HEK293 (cell line): ENCODE data around the gene CCDC8.
"Not testable (repeated sequence)": the region's sequence is repeated elsewhere in the genome, so short reads cannot be mapped to it uniquely, and the experiment has no call there.

Experiments used
- CTCF ChIA-PET: fragments of 350-600 bp; formaldehyde crosslinking; extraction: SDS; loops from one replicate; lab custom pipeline; 2021; ENCODE audit warnings: antibody characterized with exemption; lab: Yijun Ruan, JAX
- POLR2A ChIA-PET: fragments of 300-600 bp; formaldehyde crosslinking; extraction: SDS; loops from one replicate; lab custom pipeline; 2020; ENCODE audit warnings: antibody characterized with exemption, inconsistent platforms; lab: Yijun Ruan, JAX
- H3K27ac ChIP-seq: fragments of 200-500 bp; sonication (Bioruptor generic); 2 replicates; pipeline ENCODE4 v1.5.1; 2014; ENCODE audit warnings: low read depth, low read length, control low read depth, inconsistent platforms; ENCODE audit errors: extremely low read depth
- H3K36me3 ChIP-seq, 2 experiments: fragments of 200-500 bp in 1 of 2; sonication (Bioruptor generic) in 1 of 2; 1 replicate in 1 of 2; 2 replicates in 1 of 2; pipeline ENCODE4 v1.5.1; 2014 to 2017; ENCODE audit warnings: inconsistent platforms in 2 of 2, low read length in 2 of 2; ENCODE audit not compliant: control insufficient read depth in 2 of 2, insufficient read depth in 1 of 2
- H3K4me1 ChIP-seq: fragments of 200-500 bp; sonication (Bioruptor generic); 2 replicates; pipeline ENCODE4 v1.5.1; 2014; ENCODE audit warnings: mild to moderate bottlenecking, low read length, inconsistent platforms; ENCODE audit not compliant: control insufficient read depth, insufficient read depth
- H3K4me3 ChIP-seq: 2 replicates; pipeline ENCODE4 v1.5.1; 2011; ENCODE audit warnings: low read depth, mild to moderate bottlenecking, control low read depth, low read length, moderate library complexity
- H3K9me3 ChIP-seq: fragments of 200-500 bp; sonication (Bioruptor generic); 2 replicates; pipeline ENCODE4 v1.5.1; 2014; ENCODE audit warnings: low read depth, low read length, inconsistent platforms; ENCODE audit not compliant: control insufficient read depth, insufficient read depth
- GLIS1 ChIP-seq: fragments of 450-650 bp; formaldehyde crosslinking; IDR thresholded peaks from 2 replicates; pipeline ENCODE4 v1.5.1; 2016; ENCODE audit warnings: missing biosample characterization, missing genetic modification characterization
- MEIS1 ChIP-seq: sonication (generic); formaldehyde crosslinking; IDR thresholded peaks from 2 replicates; pipeline ENCODE4 v1.8.1; 2022; ENCODE audit warnings: missing genetic modification reagents, mild to moderate bottlenecking, borderline replicate concordance
- SCRT1 ChIP-seq: fragments of 450-650 bp; formaldehyde crosslinking; IDR thresholded peaks from 2 replicates; pipeline ENCODE4 v1.5.1; 2016; ENCODE audit warnings: missing biosample characterization, missing genetic modification characterization, borderline replicate concordance
- SP2 ChIP-seq: fragments of 450-650 bp; formaldehyde crosslinking; IDR thresholded peaks from 2 replicates; pipeline ENCODE4 v1.5.1; 2016; ENCODE audit warnings: missing biosample characterization, missing genetic modification characterization
- YY2 ChIP-seq: fragments of 450-650 bp; formaldehyde crosslinking; IDR thresholded peaks from 2 replicates; pipeline ENCODE4 v1.5.1; 2016; ENCODE audit warnings: missing biosample characterization, missing genetic modification characterization
- ZBTB21 ChIP-seq: fragments of 450-650 bp; formaldehyde crosslinking; IDR thresholded peaks from 2 replicates; pipeline ENCODE4 v1.5.1; 2017; ENCODE audit warnings: missing biosample characterization, missing genetic modification characterization
- ZIC2 ChIP-seq: fragments of 450-650 bp; formaldehyde crosslinking; IDR thresholded peaks from 2 replicates; pipeline ENCODE4 v1.5.1; 2016; ENCODE audit warnings: missing biosample characterization, missing genetic modification characterization
- ZNF121 ChIP-seq: fragments of 450-650 bp; formaldehyde crosslinking; IDR thresholded peaks from 2 replicates; pipeline ENCODE4 v1.5.1; 2016; ENCODE audit warnings: missing biosample characterization, missing genetic modification characterization
- ZNF18 ChIP-seq: fragments of 450-650 bp; formaldehyde crosslinking; IDR thresholded peaks from 2 replicates; pipeline ENCODE4 v1.5.1; 2016; ENCODE audit warnings: missing biosample characterization, missing genetic modification characterization
- ZNF2 ChIP-seq: fragments of 450-650 bp; formaldehyde crosslinking; IDR thresholded peaks from 2 replicates; pipeline ENCODE4 v1.5.1; 2016; ENCODE audit warnings: missing biosample characterization, missing genetic modification characterization
- ZNF221 ChIP-seq: fragments of 450-650 bp; formaldehyde crosslinking; IDR thresholded peaks from 2 replicates; pipeline ENCODE4 v1.5.1; 2017; ENCODE audit warnings: missing biosample characterization, missing genetic modification characterization, borderline replicate concordance
- ZNF341 ChIP-seq: fragments of 450-650 bp; formaldehyde crosslinking; IDR thresholded peaks from 2 replicates; pipeline ENCODE4; 2016; ENCODE audit warnings: low read depth, missing biosample characterization, missing genetic modification characterization
- ZNF473 ChIP-seq: fragments of 450-650 bp; formaldehyde crosslinking; IDR thresholded peaks from 2 replicates; pipeline ENCODE4 v1.5.1; 2017; ENCODE audit warnings: missing biosample characterization, missing genetic modification characterization
- ZNF488 ChIP-seq: fragments of 450-650 bp; formaldehyde crosslinking; IDR thresholded peaks from 2 replicates; pipeline ENCODE4 v1.5.1; 2016; ENCODE audit warnings: missing biosample characterization, missing genetic modification characterization
- ZNF501 ChIP-seq: fragments of 450-650 bp; formaldehyde crosslinking; IDR thresholded peaks from 2 replicates; pipeline ENCODE4 v1.5.1; 2016; ENCODE audit warnings: missing biosample characterization, missing genetic modification characterization
- ZNF530 ChIP-seq: fragments of 450-650 bp; formaldehyde crosslinking; IDR thresholded peaks from 2 replicates; pipeline ENCODE4 v1.5.1; 2016; ENCODE audit warnings: low read depth, missing biosample characterization, missing genetic modification characterization
- ZNF571 ChIP-seq: fragments of 450-650 bp; formaldehyde crosslinking; IDR thresholded peaks from 2 replicates; pipeline ENCODE4 v1.5.0; 2017; ENCODE audit warnings: missing biosample characterization, missing genetic modification characterization
- ZNF830 ChIP-seq: fragments of 450-650 bp; IDR thresholded peaks from 2 replicates; pipeline ENCODE4 v1.5.0; 2018; ENCODE audit warnings: missing biosample characterization, missing genetic modification characterization, low read depth, mild to moderate bottlenecking, moderate library complexity
- ZSCAN4 ChIP-seq: fragments of 450-650 bp; formaldehyde crosslinking; IDR thresholded peaks from 2 replicates; pipeline ENCODE4 v1.5.1; 2017; ENCODE audit warnings: missing biosample characterization, missing genetic modification characterization
- ZSCAN5A ChIP-seq: fragments of 450-650 bp; formaldehyde crosslinking; IDR thresholded peaks from 2 replicates; pipeline ENCODE4 v1.5.1; 2016; ENCODE audit warnings: missing biosample characterization, missing genetic modification characterization

CCDC8 gene

GRCh38 chr19:46376241-46377153, 36.9 kb downstream of the CCDC8 start (continued):
- TF ChIP-seq ZNF18 (tag by site-specific recombination) (no peak), ZNF530 (tag by site-specific recombination) (no peak), ZNF2 (tag by site-specific recombination) (no peak), GLIS1 (tag by site-specific recombination) (no peak), ZNF341 (no peak), ZSCAN5A (tag by site-specific recombination) (no peak), YY2 (tag by site-specific recombination) (no peak), ZNF488 (tag by site-specific recombination) (no peak)

GRCh38 chr19:46375476-46376067, 37.8 kb downstream of the CCDC8 start:
- H3K4me3 ChIP-seq, H3K9me3 ChIP-seq, H3K27ac ChIP-seq, H3K4me1 ChIP-seq, POLR2A ChIA-PET: not testable (repeated sequence)
- CTCF ChIA-PET: interaction anchor here (1.8 kb wide), 1 partner anchor 20 kb away, joined by 9 read pairs; no protein-coding TSS in a partner anchor
- H3K36me3 ChIP-seq: peaks cover 40 to 72% of the 10 kb centered on the region in 2 experiments

GRCh38 chr19:46374536-46375475, 38.6 kb downstream of the CCDC8 start:
- TF ChIP-seq ZNF488 (tag by site-specific recombination) (no peak), ZNF571 (no peak), ZNF121 (no peak), ZNF473 (no peak), ZSCAN4 (tag by site-specific recombination) (no peak), ZNF830 (tag by site-specific recombination) (no peak), ZNF2 (tag by site-specific recombination) (no peak), ZBTB21 (tag by site-specific recombination) (no peak), MEIS1 (CRISPR knock-in tag) (no peak), ZNF221 (no peak), ZNF501 (tag by site-specific recombination) (no peak), ZIC2 (tag by site-specific recombination) (no peak), SCRT1 (tag by site-specific recombination) (no peak), SP2 (tag by site-specific recombination) (no peak)
- TF ChIP-seq, all 188 proteins: peak for 0
- Histone ChIP-seq H3K27ac (no peak overlapping the region), H3K4me3 (no peak overlapping the region), H3K36me3 (peaks cover 32 to 74% of the 10 kb centered on the region in 2 experiments), H3K9me3 (no peaks in the 10 kb centered on the region), H3K4me1 (peaks cover 8% of the 10 kb centered on the region)
- POLR2A ChIA-PET: no interaction called here
- CTCF ChIA-PET: interaction anchor here (0.5 to 1.8 kb wide), 3 partner anchors 21 to 285 kb away, joined by 3 to 9 read pairs (median 5); no protein-coding TSS in a partner anchor
